Measurements from ENCODE around the gene IQGAP3. TPM values are rescaled to one million over a fixed set of nuclear protein-coding genes. Genes with fewer than 3 reads are reported as not detected.

Gene IQGAP3
- total and polyA plus RNA-seq, 2 donors (not counting 1 experiment from before 2014, with no cell fraction given), result 2.7 to 16.0 TPM

DNA sequence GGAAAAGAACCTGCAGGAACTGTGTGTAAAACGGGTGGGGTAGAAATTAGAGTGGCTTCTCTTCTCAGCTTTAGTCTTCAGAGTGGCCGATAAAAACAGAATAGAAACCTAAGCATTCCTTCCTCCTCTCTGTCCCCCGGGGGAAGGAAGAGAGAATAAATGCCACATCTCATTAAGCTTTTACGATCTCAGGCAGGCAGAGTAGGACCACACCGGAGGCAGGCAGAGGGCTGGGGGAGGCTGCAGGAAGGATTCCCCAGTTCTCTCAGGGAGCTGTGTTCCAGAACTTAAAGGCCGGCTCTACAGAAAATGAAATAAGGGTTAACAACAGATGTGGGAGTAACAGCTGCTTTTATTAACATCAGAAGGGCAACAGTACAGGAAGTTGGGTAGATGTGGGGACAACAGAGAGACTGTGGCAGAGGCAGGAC lies 47.3 kb downstream of the IQGAP3 start:
- no peak overlapping the region for H3K9ac ChIP-seq (ENCODE audit: insufficient read depth, low read length)
- H3K9me3 ChIP-seq (ENCODE audit: control insufficient read depth, insufficient read depth, low read depth, low read length), result no peaks in the 10 kb centered on the region
- H3K4me1 ChIP-seq (ENCODE audit: control insufficient read depth, extremely low read depth, insufficient read depth, low read length), result no peaks in the 10 kb centered on the region
- no peaks in the 10 kb centered on the region for H3K27me3 ChIP-seq (ENCODE audit: control insufficient read depth, insufficient read depth, low read length)
- no peak overlapping the region for H3K27ac ChIP-seq (ENCODE audit: insufficient read depth, low read length)
- TF ChIP-seq EZH2 (IDR thresholded peaks at IDR 0.05; ENCODE audit: low read length, missing control alignments), result no peak
- TF ChIP-seq, protein P1, sequence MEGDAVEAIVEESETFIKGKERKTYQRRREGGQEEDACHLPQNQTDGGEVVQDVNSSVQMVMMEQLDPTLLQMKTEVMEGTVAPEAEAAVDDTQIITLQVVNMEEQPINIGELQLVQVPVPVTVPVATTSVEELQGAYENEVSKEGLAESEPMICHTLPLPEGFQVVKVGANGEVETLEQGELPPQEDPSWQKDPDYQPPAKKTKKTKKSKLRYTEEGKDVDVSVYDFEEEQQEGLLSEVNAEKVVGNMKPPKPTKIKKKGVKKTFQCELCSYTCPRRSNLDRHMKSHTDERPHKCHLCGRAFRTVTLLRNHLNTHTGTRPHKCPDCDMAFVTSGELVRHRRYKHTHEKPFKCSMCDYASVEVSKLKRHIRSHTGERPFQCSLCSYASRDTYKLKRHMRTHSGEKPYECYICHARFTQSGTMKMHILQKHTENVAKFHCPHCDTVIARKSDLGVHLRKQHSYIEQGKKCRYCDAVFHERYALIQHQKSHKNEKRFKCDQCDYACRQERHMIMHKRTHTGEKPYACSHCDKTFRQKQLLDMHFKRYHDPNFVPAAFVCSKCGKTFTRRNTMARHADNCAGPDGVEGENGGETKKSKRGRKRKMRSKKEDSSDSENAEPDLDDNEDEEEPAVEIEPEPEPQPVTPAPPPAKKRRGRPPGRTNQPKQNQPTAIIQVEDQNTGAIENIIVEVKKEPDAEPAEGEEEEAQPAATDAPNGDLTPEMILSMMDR (conservative IDR thresholded peaks at IDR 0.05 in 1 of 2, IDR thresholded peaks at IDR 0.05 in 1 of 2; ENCODE audit: low read depth in 1 of 2, low read length in 2 of 2), result no peak
- peaks cover 12% of the 10 kb centered on the region for H3K36me3 ChIP-seq (ENCODE audit: control insufficient read depth, insufficient read depth, low read length)
- no peak overlapping the region for H2AFZ ChIP-seq (ENCODE audit: low read length)
- no peak for DNase-seq (ENCODE audit: low read depth in 2 of 2)
- H3K4me2 ChIP-seq (ENCODE audit: extremely low read depth, insufficient read depth, low read length), result no peak overlapping the region
- no peak overlapping the region for H3K4me3 ChIP-seq (replicated peaks in 1 of 4; ENCODE audit: control extremely low read depth in 1 of 4, insufficient read depth in 1 of 4, low read depth in 3 of 4, low read length in 4 of 4)
- H3K79me2 ChIP-seq (ENCODE audit: control insufficient read depth, insufficient read depth, low read length), result no peaks in the 10 kb centered on the region
- no peaks in the 10 kb centered on the region for H4K20me1 ChIP-seq (ENCODE audit: control insufficient read depth, extremely low read depth, insufficient read depth, low read length)

DNA sequence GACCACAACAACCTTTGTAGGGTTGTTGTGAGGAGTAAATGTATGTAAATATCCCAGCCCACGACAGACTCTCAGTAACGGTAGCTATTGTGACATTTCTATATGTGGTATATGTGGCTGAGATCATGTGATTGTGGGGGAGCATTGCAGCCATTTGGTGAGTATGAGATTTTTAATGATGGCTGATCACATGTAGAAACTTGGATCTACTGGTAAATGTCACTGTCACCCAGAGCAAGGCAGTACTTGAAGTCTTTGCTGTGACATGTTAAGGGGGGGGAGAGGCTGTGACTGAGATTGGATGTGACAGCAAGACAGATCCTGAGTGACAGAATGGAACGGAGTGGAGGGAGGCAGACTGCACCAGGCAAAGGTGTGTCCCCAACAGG lies 47.9 kb downstream of the IQGAP3 start:
- H3K27ac ChIP-seq (ENCODE audit: insufficient read depth, low read length), result no peak overlapping the region
- no peak for DNase-seq (ENCODE audit: low read depth in 2 of 2)
- no peaks in the 10 kb centered on the region for H3K4me1 ChIP-seq (ENCODE audit: control insufficient read depth, extremely low read depth, insufficient read depth, low read length)
- H3K9ac ChIP-seq (ENCODE audit: insufficient read depth, low read length), result no peak overlapping the region
- H3K27me3 ChIP-seq (ENCODE audit: control insufficient read depth, insufficient read depth, low read length), result no peaks in the 10 kb centered on the region
- H3K4me2 ChIP-seq (ENCODE audit: extremely low read depth, insufficient read depth, low read length), result no peak overlapping the region
- H3K9me3 ChIP-seq (ENCODE audit: control insufficient read depth, insufficient read depth, low read depth, low read length), result no peaks in the 10 kb centered on the region
- TF ChIP-seq, protein P1 (conservative IDR thresholded peaks at IDR 0.05 in 1 of 2, IDR thresholded peaks at IDR 0.05 in 1 of 2; ENCODE audit: low read depth in 1 of 2, low read length in 2 of 2), result no peak
- no peak for TF ChIP-seq EZH2 (IDR thresholded peaks at IDR 0.05; ENCODE audit: low read length, missing control alignments)
- H3K79me2 ChIP-seq (ENCODE audit: control insufficient read depth, insufficient read depth, low read length), result no peaks in the 10 kb centered on the region
- H4K20me1 ChIP-seq (ENCODE audit: control insufficient read depth, extremely low read depth, insufficient read depth, low read length), result no peaks in the 10 kb centered on the region
- H3K4me3 ChIP-seq (replicated peaks in 1 of 4; ENCODE audit: control extremely low read depth in 1 of 4, insufficient read depth in 1 of 4, low read depth in 3 of 4, low read length in 4 of 4), result no peak overlapping the region
- H2AFZ ChIP-seq (ENCODE audit: low read length), result no peak overlapping the region
- H3K36me3 ChIP-seq (ENCODE audit: control insufficient read depth, insufficient read depth, low read length), result peaks cover 9% of the 10 kb centered on the region

DNA sequence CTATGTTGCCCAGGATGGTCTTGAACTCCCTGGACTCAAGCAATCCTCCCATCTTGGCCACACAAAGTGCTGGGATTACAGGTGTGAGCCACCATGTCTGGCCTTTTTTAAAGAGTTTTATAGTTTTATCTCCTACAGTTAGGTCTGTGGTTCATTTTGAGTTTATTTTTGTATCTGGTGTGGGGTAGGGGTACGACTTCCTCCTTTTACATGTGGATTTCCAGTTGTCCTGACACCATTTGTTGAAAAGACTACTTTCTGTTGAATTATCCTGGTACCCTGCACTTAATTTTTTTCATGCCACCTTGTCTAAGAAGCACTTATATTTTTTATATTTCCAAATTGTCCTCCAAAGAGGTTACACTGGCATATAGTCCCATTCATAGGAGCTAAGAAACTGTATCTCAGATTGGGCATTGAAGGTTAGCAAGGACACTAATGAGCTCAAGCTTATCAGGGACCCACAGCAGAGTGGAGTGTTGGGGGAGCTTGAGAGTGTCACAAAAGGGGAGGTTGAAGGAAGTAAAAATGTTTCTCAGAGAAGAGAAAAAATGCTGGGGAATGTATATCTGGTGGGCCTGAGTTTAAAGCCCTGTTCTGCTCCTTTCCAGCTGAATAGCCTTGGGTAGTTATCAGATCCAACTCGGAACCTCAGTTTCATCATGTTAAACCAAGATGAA lies 48.4 kb downstream of the IQGAP3 start:
- Histone ChIP-seq H3K27me3 (ENCODE audit: control insufficient read depth, insufficient read depth, low read length) (no peaks in the 10 kb centered on the region), H3K4me1 (ENCODE audit: control insufficient read depth, extremely low read depth, insufficient read depth, low read length) (no peaks in the 10 kb centered on the region), H3K4me3 (replicated peaks in 1 of 4; ENCODE audit: control extremely low read depth in 1 of 4, insufficient read depth in 1 of 4, low read depth in 3 of 4, low read length in 4 of 4) (no peak overlapping the region), H3K9me3 (ENCODE audit: control insufficient read depth, insufficient read depth, low read depth, low read length) (no peaks in the 10 kb centered on the region), H3K9ac (ENCODE audit: insufficient read depth, low read length) (no peak overlapping the region), H2AFZ (ENCODE audit: low read length) (no peak overlapping the region), H3K27ac (ENCODE audit: insufficient read depth, low read length) (no peak overlapping the region), H3K36me3 (ENCODE audit: control insufficient read depth, insufficient read depth, low read length) (peaks cover 9% of the 10 kb centered on the region), H3K79me2 (ENCODE audit: control insufficient read depth, insufficient read depth, low read length) (no peaks in the 10 kb centered on the region), H4K20me1 (ENCODE audit: control insufficient read depth, extremely low read depth, insufficient read depth, low read length) (no peaks in the 10 kb centered on the region), H3K4me2 (ENCODE audit: extremely low read depth, insufficient read depth, low read length) (no peak overlapping the region)
- TF ChIP-seq, protein P1 (conservative IDR thresholded peaks at IDR 0.05 in 1 of 2, IDR thresholded peaks at IDR 0.05 in 1 of 2; ENCODE audit: low read depth in 1 of 2, low read length in 2 of 2), result no peak
- no peak for TF ChIP-seq EZH2 (IDR thresholded peaks at IDR 0.05; ENCODE audit: low read length, missing control alignments)
- no peak for DNase-seq (ENCODE audit: low read depth in 2 of 2)
